Stomach (tissue), 4 donors: ENCODE results near the gene TK2.

ENCODE experiments used
- CTCF ChIP-seq, 7 experiments: fragments of 450-650 bp in 4 of 7; fragments of 200-600 bp in 3 of 7; sonication (generic) in 3 of 7; IDR thresholded peaks; one replicate each; pipeline ENCODE4 v1.5.1; 2016 to 2019; ENCODE audit warnings: antibody characterized with exemption in 7 of 7, control low read depth in 2 of 7, mild to moderate bottlenecking in 1 of 7
- POLR2AphosphoS5 ChIP-seq, 3 donors: sonication (generic); formaldehyde crosslinking; IDR thresholded peaks; one replicate each; pipeline ENCODE4 v1.6.1; 2016; ENCODE audit warnings: antibody characterized with exemption in 3 of 3

- TF ChIP-seq CTCF (IDR thresholded peaks at IDR 0.05) = no peak
- no peak for TF ChIP-seq POLR2AphosphoS5 (IDR thresholded peaks at IDR 0.05)
These were observed 44.8 kb upstream of the TK2 start for GRCh38 chr16:66594739-66595138.
